Tibial nerve (tissue), 4 donors: ENCODE results near the gene TMC2. TPM values are rescaled to one million over a fixed set of nuclear protein-coding genes. Genes with fewer than 3 reads are reported as not detected.
A peak's percentile ranks its signal among the peaks of the same experiment; 100 is the strongest.
"Not testable (repeated sequence)": the region's sequence is repeated elsewhere in the genome, so short reads cannot be mapped to it uniquely, and the experiment has no call there.

Experiments used
- DNase-seq, 2 donors: peaks; one replicate each; pipeline ENCODE4 v3.0.0-alpha.2; 2019; ENCODE audit warnings: low spot score in 2 of 2
- H3K27ac ChIP-seq, 4 donors: fragments of 200-600 bp; sonication (generic) in 3 of 4; one replicate each; pipeline ENCODE4 v1.5.1; 2017 to 2019; ENCODE audit warnings: mild to moderate bottlenecking in 1 of 4
- H3K27me3 ChIP-seq, 2 donors: fragments of 200-600 bp; sonication (generic) in 1 of 2; one replicate each; pipeline versions ENCODE4 v1.5.1 to v1.6.0; 2017 to 2019
- H3K36me3 ChIP-seq, 3 donors: fragments of 200-600 bp; sonication (generic); one replicate each; pipeline ENCODE4 v1.5.1; 2018 to 2019
- H3K4me1 ChIP-seq, 4 donors: fragments of 200-600 bp; sonication (generic) in 3 of 4; one replicate each; pipeline ENCODE4 v1.5.1; 2017 to 2019
- H3K4me3 ChIP-seq, 4 donors: fragments of 200-600 bp; sonication (generic) in 3 of 4; one replicate each; pipeline ENCODE4 v1.5.1; 2017 to 2019; ENCODE audit warnings: mild to moderate bottlenecking in 1 of 4, moderate library complexity in 1 of 4
- H3K9me3 ChIP-seq, 4 donors: fragments of 200-600 bp; sonication (generic) in 3 of 4; one replicate each; pipeline ENCODE4 v1.5.1; 2017 to 2019
- CTCF ChIP-seq, 5 experiments: fragments of 200-600 bp in 3 of 5; fragments of 450-650 bp in 2 of 5; sonication (generic) in 3 of 5; IDR thresholded peaks; one replicate each; pipeline ENCODE4 v1.5.1; 2016 to 2019; ENCODE audit warnings: antibody characterized with exemption in 5 of 5, mild to moderate bottlenecking in 3 of 5, moderate library complexity in 2 of 5
- EP300 ChIP-seq, 2 donors: sonication (generic); formaldehyde crosslinking; IDR thresholded peaks; one replicate each; pipeline ENCODE4 v1.6.1; 2017; ENCODE audit warnings: antibody characterized with exemption in 2 of 2, mild to moderate bottlenecking in 1 of 2
- POLR2A ChIP-seq, 2 donors: fragments of 450-650 bp; IDR thresholded peaks; one replicate each; pipeline ENCODE4 v1.6.1; 2017; ENCODE audit warnings: antibody characterized with exemption in 2 of 2, mild to moderate bottlenecking in 2 of 2, moderate library complexity in 2 of 2
- WGBS, 2 donors: methylation state at CpG; one replicate each; pipeline ENCODE4 v1.1.5; 2018; 5-methylcytosine and 5-hydroxymethylcytosine counted together
- total RNA-seq, 4 donors: library from RNA; depleted of rRNA; stranded (reverse); fragments of >200 nt; gene quantifications; one replicate each; pipeline ENCODE4 v1.1.0, GENCODE V29; 2016

Gene TMC2
- total RNA-seq, 4 donors from 2014 or later: 0.21 to 0.59 (median 0.26) TPM

- 61 to 72% methylated on average over 4 of the region's 4 CpGs for WGBS, 2 donors
- no peak overlapping the region for H3K27ac ChIP-seq
- H3K4me1 ChIP-seq: peaks cover 0 to 14% (median 0%) of the 10 kb centered on the region in 4 donors
- H3K27me3 ChIP-seq: no peaks in the 10 kb centered on the region
- no peaks in the 10 kb centered on the region for H3K9me3 ChIP-seq
- TF ChIP-seq CTCF (IDR thresholded peaks at IDR 0.05) (no peak), EP300 (IDR thresholded peaks at IDR 0.05) (no peak), POLR2A (IDR thresholded peaks at IDR 0.05) (no peak)
- no peak overlapping the region for H3K4me3 ChIP-seq
- no peaks in the 10 kb centered on the region for H3K36me3 ChIP-seq
- DNase-seq: no peak
These were observed 17.8 kb upstream of the TMC2 start for GRCh38 chr20:2518558-2518957.

- 80 to 86% methylated on average over 4 of the region's 4 CpGs for WGBS, 2 donors
- H3K4me1 ChIP-seq: peaks cover 0 to 19% (median 0%) of the 10 kb centered on the region in 4 donors
- DNase-seq: no peak
These were observed 17.1 kb upstream of the TMC2 start for GRCh38 chr20:2519115-2519809.

GRCh38 chr20:2520617-2521016 lies 15.8 kb upstream of the TMC2 start:
- Histone ChIP-seq H3K27ac (no peak overlapping the region), H3K36me3 (no peaks in the 10 kb centered on the region), H3K4me3 (no peak overlapping the region), H3K9me3 (no peaks in the 10 kb centered on the region), H3K27me3 (no peaks in the 10 kb centered on the region), H3K4me1 (peaks cover 0 to 26% (median 0%) of the 10 kb centered on the region in 4 donors)
- DNase-seq: no peak
- 91 to 94% methylated on average over 3 of the region's 3 CpGs for WGBS, 2 donors
- no peak for TF ChIP-seq CTCF (IDR thresholded peaks at IDR 0.05)

More at GRCh38 chr20:2519115-2519809, 17.1 kb upstream of the TMC2 start:
- Histone ChIP-seq H3K36me3 (no peaks in the 10 kb centered on the region), H3K27ac (no peak overlapping the region), H3K9me3 (no peaks in the 10 kb centered on the region), H3K27me3 (no peaks in the 10 kb centered on the region), H3K4me3 (no peak overlapping the region)
- TF ChIP-seq CTCF (IDR thresholded peaks at IDR 0.05) (no peak), POLR2A (IDR thresholded peaks at IDR 0.05) (no peak), EP300 (IDR thresholded peaks at IDR 0.05) (no peak)

- TF ChIP-seq EP300 (IDR thresholded peaks at IDR 0.05) (no peak), CTCF (IDR thresholded peaks at IDR 0.05) (peak; percentile 53 to 87 (median 84))
- 14 to 22% methylated on average over 10 of the region's 10 CpGs for WGBS, 2 donors
- Histone ChIP-seq H3K36me3 (no peaks in the 10 kb centered on the region), H3K27me3 (no peaks in the 10 kb centered on the region), H3K9me3 (no peaks in the 10 kb centered on the region), H3K4me3 (no peak overlapping the region), H3K4me1 (peaks cover 0 to 30% (median 0%) of the 10 kb centered on the region in 4 donors), H3K27ac (no peak overlapping the region)
- DNase-seq: peak in 1 of 2 donors; percentile 40
These were observed 14.7 kb upstream of the TMC2 start for GRCh38 chr20:2521369-2522305.

- H3K36me3 ChIP-seq, H3K9me3 ChIP-seq, H3K27me3 ChIP-seq, H3K4me3 ChIP-seq, H3K27ac ChIP-seq, DNase-seq: not testable (repeated sequence)
- 84 to 92% methylated on average over 5 of the region's 5 CpGs for WGBS, 2 donors
- H3K4me1 ChIP-seq: peaks cover 0 to 30% (median 0%) of the 10 kb centered on the region in 4 donors
These were observed 13.4 kb upstream of the TMC2 start for GRCh38 chr20:2522826-2523429.
